GM21390 (cell line): ENCODE data around the gene PMVK.
"Not testable (repeated sequence)": the region's sequence is repeated elsewhere in the genome, so short reads cannot be mapped to it uniquely, and the experiment has no call there.

ENCODE experiments used
- ATAC-seq: cut with Tn5 transposase; IDR thresholded peaks from one replicate; pipeline ENCODE4 v1.9.1; 2021; ENCODE audit not compliant: unreplicated experiment

Gene PMVK

GRCh38 chr1:154925335-154926170 is 11.0 kb downstream of the PMVK start:
- ATAC-seq = no peak

- ATAC-seq = no peak
Measured at GRCh38 chr1:154923695-154924094, 12.8 kb downstream of the PMVK start.

- ATAC-seq = no peak
Measured at GRCh38 chr1:154913273-154913672, 23.2 kb downstream of the PMVK start.

- ATAC-seq = no peak
Measured at GRCh38 chr1:154912755-154913154, 23.8 kb downstream of the PMVK start.

GRCh38 chr1:154911691-154912550 is 24.6 kb downstream of the PMVK start:
- no peak for ATAC-seq

GRCh38 chr1:154910851-154911250 is 25.7 kb downstream of the PMVK start:
- no peak for ATAC-seq

- no peak for ATAC-seq
Measured at GRCh38 chr1:154908937-154909336, 27.6 kb downstream of the PMVK start.

- not testable (repeated sequence) for ATAC-seq
Measured at GRCh38 chr1:154908129-154908528, 28.4 kb downstream of the PMVK start.

- ATAC-seq = no peak
Measured at GRCh38 chr1:154906621-154907081, 29.9 kb downstream of the PMVK start.

GRCh38 chr1:154902938-154903566 is 33.5 kb downstream of the PMVK start:
- ATAC-seq = no peak

- no peak for ATAC-seq
Measured at GRCh38 chr1:154901591-154901990, 34.9 kb downstream of the PMVK start.

- ATAC-seq = no peak
Measured at GRCh38 chr1:154899041-154899440, 37.5 kb downstream of the PMVK start.

GRCh38 chr1:154896771-154897286 is 39.7 kb downstream of the PMVK start:
- ATAC-seq = no peak

- no peak for ATAC-seq
Measured at GRCh38 chr1:154895798-154896197, 40.7 kb downstream of the PMVK start.

GRCh38 chr1:154891452-154891851 is 45.1 kb downstream of the PMVK start:
- no peak for ATAC-seq

- no peak for ATAC-seq
Measured at GRCh38 chr1:154888757-154889156, 47.8 kb downstream of the PMVK start.

GRCh38 chr1:154886281-154887015 is 50.1 kb downstream of the PMVK start:
- no peak for ATAC-seq

- ATAC-seq = no peak
Measured at GRCh38 chr1:154884869-154885701, 51.4 kb downstream of the PMVK start.
